Skeletal muscle tissue (tissue), 4 donors: Measurements from ENCODE around the gene AMPD2. TPM values are rescaled to one million over a fixed set of nuclear protein-coding genes. Genes with fewer than 3 reads are reported as not detected.

Experiments used
- H3K27ac ChIP-seq: one replicate; pipeline ENCODE4 v1.7.0; 2013; ENCODE audit warnings: mild to moderate bottlenecking, low read depth, low read length, inconsistent platforms
- H3K27me3 ChIP-seq, 3 donors: one replicate each; pipeline ENCODE4 v1.7.0; 2013; ENCODE audit warnings: low read length in 3 of 3; ENCODE audit not compliant: control insufficient read depth in 3 of 3, insufficient read depth in 3 of 3
- H3K36me3 ChIP-seq, 3 donors: one replicate each; pipeline ENCODE4 v1.7.0; 2013; ENCODE audit warnings: low read length in 3 of 3; ENCODE audit not compliant: control insufficient read depth in 3 of 3, insufficient read depth in 3 of 3
- H3K4me1 ChIP-seq, 3 donors: one replicate each; pipeline ENCODE4 v1.7.0; 2013; ENCODE audit warnings: low read length in 3 of 3, mild to moderate bottlenecking in 3 of 3; ENCODE audit not compliant: control insufficient read depth in 3 of 3, insufficient read depth in 3 of 3
- H3K4me3 ChIP-seq, 3 donors: one replicate each; pipeline ENCODE4 v1.7.0; 2013; ENCODE audit warnings: low read length in 3 of 3
- H3K9ac ChIP-seq, 3 donors: one replicate each; pipeline ENCODE4 v1.7.0; 2013; ENCODE audit warnings: low read length in 3 of 3, mild to moderate bottlenecking in 3 of 3, moderate library complexity in 2 of 3, low read depth in 1 of 3
- H3K9me3 ChIP-seq, 3 donors: one replicate each; pipeline ENCODE4 v1.7.0; 2013; ENCODE audit warnings: low read length in 3 of 3; ENCODE audit not compliant: control insufficient read depth in 3 of 3
- total RNA-seq: library from RNA; depleted of rRNA; stranded (reverse); fragments of >200 nt; gene quantifications from one replicate; pipeline ENCODE4 v1.2.3, GENCODE V29; 2014
- donor health status: Osteomylitis.

The AMPD2 gene
- 34.4 TPM for total RNA-seq

DNA sequence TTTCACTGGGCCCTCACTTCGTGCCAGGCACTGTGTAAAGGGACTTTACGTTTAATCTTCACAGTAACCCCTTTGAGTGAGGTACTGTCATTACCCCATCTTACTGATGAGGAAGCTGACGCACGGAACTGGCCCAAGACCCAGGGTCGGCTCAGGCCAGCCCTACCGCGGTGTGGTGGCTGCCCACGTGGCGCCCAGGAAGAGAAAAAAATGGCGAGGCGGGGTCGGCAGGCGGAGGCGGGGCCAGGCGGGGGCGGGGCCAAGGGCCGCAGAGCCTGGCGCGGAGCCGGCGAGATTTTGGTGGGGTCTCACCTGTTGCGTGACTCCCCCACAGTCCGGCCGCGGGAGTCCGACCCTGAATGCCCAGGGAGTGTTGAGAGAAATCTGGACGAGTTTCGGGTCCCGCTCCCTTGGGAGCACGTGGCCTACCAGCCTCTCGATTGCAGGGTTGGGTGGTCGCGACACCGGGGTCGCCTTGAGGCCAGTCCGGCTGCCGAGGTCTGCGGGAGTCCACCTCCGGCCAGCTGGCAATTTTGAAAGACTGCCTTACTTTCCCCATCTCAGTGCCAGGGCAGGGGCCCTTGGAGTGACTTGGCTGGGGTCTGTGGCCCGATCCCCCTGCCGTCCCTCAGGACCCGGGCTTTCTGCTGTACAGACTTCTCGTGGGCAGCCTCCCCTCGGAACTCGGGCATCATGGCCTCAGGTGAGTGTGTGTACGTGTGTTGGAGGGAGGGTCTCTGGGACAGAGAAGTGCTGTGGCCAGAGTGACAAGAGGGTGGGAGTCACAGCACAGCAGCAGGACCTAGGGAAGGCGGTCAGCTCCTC lies at the start of gene AMPD2, which contains the start of gene GNAT2:
Gene AMPD2 (plus strand): TSS at position 262 of the 825 bp plus-strand sequence. CDS start 1,339 bp downstream, outside the sequence.
Gene GNAT2 (minus strand): TSS at position 41 of the 825 bp plus-strand sequence. CDS start 6,746 bp downstream, outside the sequence.
- H3K9ac ChIP-seq, result peak within 1 kb of the TSS; percentile 76 to 86 (median 83)
- H3K4me3 ChIP-seq, result peak within 1 kb of the TSS; percentile 78 to 90 (median 85)
- no peaks in the 10 kb centered on the region for H3K9me3 ChIP-seq
- peak within 1 kb of the TSS; percentile 75 for H3K27ac ChIP-seq
- H3K36me3 ChIP-seq, result no peaks in the 10 kb centered on the region
- peaks cover 31 to 43% (median 34%) of the 10 kb centered on the region in 3 donors for H3K4me1 ChIP-seq
- no peaks in the 10 kb centered on the region for H3K27me3 ChIP-seq

GRCh38 chr1:109570414-109570813 lies 49.2 kb upstream of the AMPD2 start:
- H3K27me3 ChIP-seq, result no peaks in the 10 kb centered on the region
- no peak overlapping the region for H3K4me3 ChIP-seq
- peak overlapping the region in 1 of 3 donors; percentile 48 for H3K9ac ChIP-seq
- H3K27ac ChIP-seq, result no peak overlapping the region
- H3K4me1 ChIP-seq, result peaks cover 12 to 21% (median 19%) of the 10 kb centered on the region in 3 donors
- no peaks in the 10 kb centered on the region for H3K36me3 ChIP-seq
- no peaks in the 10 kb centered on the region for H3K9me3 ChIP-seq

DNA sequence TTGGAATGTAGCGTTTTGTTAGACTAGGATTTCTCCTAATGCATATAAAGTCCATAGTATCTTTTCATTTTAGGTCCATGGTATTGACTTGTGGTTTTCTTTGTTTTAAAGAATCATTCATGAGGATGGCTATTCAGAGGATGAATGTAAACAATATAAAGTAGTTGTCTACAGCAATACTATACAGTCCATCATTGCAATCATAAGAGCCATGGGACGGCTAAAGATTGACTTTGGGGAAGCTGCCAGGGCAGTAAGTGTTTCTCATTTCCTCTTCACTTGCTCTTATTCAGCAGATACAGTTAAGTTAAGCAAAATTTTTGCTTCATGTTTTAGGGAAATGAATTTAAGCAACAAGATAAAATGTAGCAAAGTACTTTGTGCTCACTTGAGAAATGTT lies 45.9 kb upstream of the AMPD2 start:
- no peaks in the 10 kb centered on the region for H3K27me3 ChIP-seq
- no peaks in the 10 kb centered on the region for H3K36me3 ChIP-seq
- H3K9ac ChIP-seq, result no peak overlapping the region
- no peaks in the 10 kb centered on the region for H3K9me3 ChIP-seq
- no peak overlapping the region for H3K4me3 ChIP-seq
- H3K27ac ChIP-seq, result no peak overlapping the region
- H3K4me1 ChIP-seq, result peaks cover 6 to 14% (median 10%) of the 10 kb centered on the region in 3 donors

- H3K36me3 ChIP-seq, result peaks cover 2 to 21% (median 18%) of the 10 kb centered on the region in 3 donors
These were observed 40.6 kb upstream of the AMPD2 start for GRCh38 chr1:109578947-109579443.

GRCh38 chr1:109579491-109579890 lies 40.1 kb upstream of the AMPD2 start:
- no peaks in the 10 kb centered on the region for H3K27me3 ChIP-seq
- no peaks in the 10 kb centered on the region for H3K9me3 ChIP-seq
- no peak overlapping the region for H3K27ac ChIP-seq
- peaks cover 2 to 23% (median 21%) of the 10 kb centered on the region in 3 donors for H3K36me3 ChIP-seq
- H3K9ac ChIP-seq, result no peak overlapping the region
- H3K4me1 ChIP-seq, result peaks cover 3 to 8% (median 5%) of the 10 kb centered on the region in 3 donors
- no peak overlapping the region for H3K4me3 ChIP-seq

More at GRCh38 chr1:109578947-109579443, 40.6 kb upstream of the AMPD2 start:
- Histone ChIP-seq H3K27me3 (no peaks in the 10 kb centered on the region), H3K9me3 (no peaks in the 10 kb centered on the region), H3K9ac (no peak overlapping the region), H3K27ac (no peak overlapping the region), H3K4me3 (no peak overlapping the region), H3K4me1 (peaks cover 3 to 8% (median 5%) of the 10 kb centered on the region in 3 donors)

DNA sequence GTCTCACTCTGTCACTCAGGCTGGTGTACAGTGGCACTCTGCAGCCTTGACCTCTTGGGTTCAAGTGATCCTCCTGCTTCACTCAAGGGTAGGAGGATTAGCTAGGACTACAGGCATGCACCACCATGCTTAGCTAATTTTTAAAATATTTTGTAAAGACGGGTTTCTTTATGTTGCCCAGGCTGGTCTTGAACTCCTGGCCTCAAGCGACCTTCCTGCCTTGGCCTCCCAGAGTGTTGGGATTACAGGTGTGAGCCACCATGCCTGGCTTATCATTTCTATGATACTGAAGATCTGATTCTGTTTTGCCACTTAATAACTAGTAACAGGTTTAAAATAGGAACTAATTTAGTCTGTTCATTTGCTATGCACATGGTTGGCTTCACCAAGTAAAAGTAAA lies 37.6 kb upstream of the AMPD2 start:
- Histone ChIP-seq H3K27ac (no peak overlapping the region), H3K36me3 (peaks cover 2 to 44% (median 35%) of the 10 kb centered on the region in 3 donors), H3K9me3 (no peaks in the 10 kb centered on the region), H3K4me1 (peaks cover 3 to 8% (median 5%) of the 10 kb centered on the region in 3 donors), H3K4me3 (no peak overlapping the region), H3K9ac (no peak overlapping the region), H3K27me3 (no peaks in the 10 kb centered on the region)

GRCh38 chr1:109584766-109585165 lies 34.9 kb upstream of the AMPD2 start:
- H3K36me3 ChIP-seq, result peaks cover 2 to 58% (median 49%) of the 10 kb centered on the region in 3 donors

GRCh38 chr1:109586055-109586454 lies 33.6 kb upstream of the AMPD2 start:
- Histone ChIP-seq H3K4me3 (no peak overlapping the region), H3K27ac (no peak overlapping the region), H3K9ac (no peak overlapping the region), H3K4me1 (no peaks in the 10 kb centered on the region), H3K27me3 (no peaks in the 10 kb centered on the region), H3K9me3 (no peaks in the 10 kb centered on the region), H3K36me3 (peaks cover 2 to 50% (median 45%) of the 10 kb centered on the region in 3 donors)

More at GRCh38 chr1:109584766-109585165, 34.9 kb upstream of the AMPD2 start:
- peaks cover 0 to under 1% (median 0%) of the 10 kb centered on the region in 3 donors for H3K4me1 ChIP-seq
- H3K27ac ChIP-seq, result no peak overlapping the region
- no peak overlapping the region for H3K9ac ChIP-seq
- no peaks in the 10 kb centered on the region for H3K9me3 ChIP-seq
- H3K27me3 ChIP-seq, result no peaks in the 10 kb centered on the region
- no peak overlapping the region for H3K4me3 ChIP-seq

DNA sequence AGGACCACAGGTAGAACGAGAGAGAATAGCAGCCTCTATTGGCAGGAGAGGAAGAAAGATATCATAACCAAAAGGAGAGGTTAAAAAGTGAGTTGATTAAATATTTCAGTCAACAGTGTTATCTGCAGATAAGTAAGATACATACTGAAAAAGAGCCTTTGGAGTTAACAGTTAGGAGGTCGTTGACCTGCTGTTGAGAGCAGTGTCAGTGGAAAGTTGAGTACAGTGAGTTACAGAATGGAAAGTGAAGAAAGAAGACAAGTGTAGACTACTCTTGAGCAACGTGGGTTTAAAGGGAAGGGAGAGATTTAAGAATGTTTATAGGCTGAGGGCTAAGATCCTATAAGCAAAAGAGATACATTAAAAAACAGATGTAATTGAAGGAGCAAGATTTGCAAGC lies 30.5 kb upstream of the AMPD2 start:
- peaks cover 6 to 58% (median 53%) of the 10 kb centered on the region in 3 donors for H3K36me3 ChIP-seq

DNA sequence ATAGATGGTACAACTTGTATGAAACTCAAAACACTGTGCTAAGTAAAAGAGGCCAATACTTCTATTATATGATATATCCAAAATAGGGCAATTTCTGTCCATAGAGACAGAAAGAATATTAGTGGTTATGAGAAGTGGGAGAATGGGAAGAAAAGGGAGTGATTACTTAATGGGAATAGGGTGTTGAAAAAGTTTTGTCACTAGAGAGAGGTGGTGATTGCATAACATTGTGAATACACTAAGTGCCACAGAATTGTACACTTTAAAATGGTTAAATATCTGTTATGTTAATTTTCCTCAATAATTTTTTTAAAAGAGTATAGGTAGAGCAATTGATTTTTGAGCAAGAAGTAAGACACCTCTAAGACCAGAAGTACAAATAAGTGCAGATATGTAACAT lies 30.0 kb upstream of the AMPD2 start:
- H3K4me1 ChIP-seq, result no peaks in the 10 kb centered on the region
- H3K4me3 ChIP-seq, result no peak overlapping the region
- H3K9me3 ChIP-seq, result no peaks in the 10 kb centered on the region
- H3K36me3 ChIP-seq, result peaks cover 6 to 57% (median 52%) of the 10 kb centered on the region in 3 donors
- H3K27ac ChIP-seq, result no peak overlapping the region
- H3K9ac ChIP-seq, result no peak overlapping the region
- H3K27me3 ChIP-seq, result no peaks in the 10 kb centered on the region

More for the DNA sequence above, 30.5 kb upstream of the AMPD2 start:
- Histone ChIP-seq H3K27ac (no peak overlapping the region), H3K4me3 (no peak overlapping the region), H3K27me3 (no peaks in the 10 kb centered on the region), H3K4me1 (no peaks in the 10 kb centered on the region), H3K9me3 (no peaks in the 10 kb centered on the region), H3K9ac (no peak overlapping the region)
